ENCODE data around the gene PFKM.

GRCh38 chr12:48125985-48126384 is 6.8 kb downstream of the PFKM start:
- TF ChIP-seq CTCF (IDR thresholded peaks at IDR 0.05; ENCODE audit: low read depth, low read length), result no peak
- no peak for TF ChIP-seq POLR2A (IDR thresholded peaks at IDR 0.05; ENCODE audit: extremely low read depth, insufficient read length)
- no peak for TF ChIP-seq MAX (IDR thresholded peaks at IDR 0.05; ENCODE audit: low read depth, low read length)
- no peak for TF ChIP-seq MYC (IDR thresholded peaks at IDR 0.05; ENCODE audit: low read depth, low read length)

Measured in NB4 (cell line).